Renal cortex interstitium (tissue), 11 donors: Measurements from ENCODE around the gene ABCB8. TPM values are rescaled to one million over a fixed set of nuclear protein-coding genes. Genes with fewer than 3 reads are reported as not detected.

Experiments
- DNase-seq, 11 donors: peaks; one replicate each; pipeline ENCODE4 v3.0.0-alpha.2; 2013; ENCODE audit warnings: low read depth in 9 of 11, low spot score in 4 of 11; ENCODE audit errors: extremely low read depth in 1 of 11
- polyA plus RNA-seq, 3 donors: library from polyadenylated mRNA; unstranded; fragments of 120-200 nt; gene quantifications; one replicate each; pipeline ENCODE4 v1.2.1, GENCODE V29; 2013; ENCODE audit not compliant: insufficient read length in 3 of 3

ABCB8 gene
- polyA plus RNA-seq, 3 donors: 19.3 to 32.5 (median 26.9) TPM

GRCh38 chr7:150994141-150994837, 34.0 kb upstream of the ABCB8 start:
- DNase-seq: no peak

GRCh38 chr7:150994838-150995510, 33.3 kb upstream of the ABCB8 start:
- no peak for DNase-seq

DNA sequence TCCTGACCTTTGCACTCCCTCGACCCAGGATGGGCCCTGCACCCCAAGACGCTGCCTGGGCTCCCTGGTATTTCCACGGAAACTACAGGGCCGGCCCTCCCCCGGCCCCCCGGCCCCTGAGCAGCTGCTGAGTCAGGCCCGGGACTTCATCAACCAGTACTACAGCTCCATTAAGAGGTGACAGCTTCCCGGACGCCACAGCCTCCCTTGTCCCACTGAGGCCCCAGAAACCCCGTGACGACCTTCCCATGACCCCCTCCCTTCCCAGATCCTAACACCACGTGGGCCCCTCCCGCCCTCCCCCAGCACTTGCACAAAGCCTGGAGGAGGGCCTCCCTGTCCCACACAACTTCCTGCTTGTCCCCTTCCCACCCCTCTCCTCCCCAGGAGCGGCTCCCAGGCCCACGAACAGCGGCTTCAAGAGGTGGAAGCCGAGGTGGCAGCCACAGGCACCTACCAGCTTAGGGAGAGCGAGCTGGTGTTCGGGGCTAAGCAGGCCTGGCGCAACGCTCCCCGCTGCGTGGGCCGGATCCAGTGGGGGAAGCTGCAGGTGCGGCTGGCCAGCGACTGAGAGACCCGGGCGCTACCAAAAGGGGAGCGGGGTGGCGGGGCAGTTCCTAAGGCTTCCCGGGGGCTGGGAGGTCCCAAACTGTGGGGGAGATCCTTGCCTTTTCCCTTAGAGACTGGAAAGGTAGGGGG, 31.7 kb upstream of the ABCB8 start:
- no peak for DNase-seq

- DNase-seq: no peak
Observed at GRCh38 chr7:150997075-150997511, 31.2 kb upstream of the ABCB8 start.

- DNase-seq: no peak
Observed at GRCh38 chr7:150997817-150998216, 30.4 kb upstream of the ABCB8 start.

DNA sequence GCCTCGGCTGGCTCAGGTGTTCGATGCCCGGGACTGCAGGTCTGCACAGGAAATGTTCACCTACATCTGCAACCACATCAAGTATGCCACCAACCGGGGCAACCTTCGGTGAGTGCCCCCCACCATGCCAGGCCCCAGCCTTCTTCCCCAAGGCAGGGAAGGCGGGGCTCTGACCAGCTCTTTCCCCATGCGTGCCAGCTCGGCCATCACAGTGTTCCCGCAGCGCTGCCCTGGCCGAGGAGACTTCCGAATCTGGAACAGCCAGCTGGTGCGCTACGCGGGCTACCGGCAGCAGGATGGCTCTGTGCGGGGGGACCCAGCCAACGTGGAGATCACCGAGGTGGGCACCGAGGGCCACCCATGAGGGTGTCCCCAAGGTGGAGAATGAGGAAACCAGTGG, 29.9 kb upstream of the ABCB8 start:
- no peak for DNase-seq

DNA sequence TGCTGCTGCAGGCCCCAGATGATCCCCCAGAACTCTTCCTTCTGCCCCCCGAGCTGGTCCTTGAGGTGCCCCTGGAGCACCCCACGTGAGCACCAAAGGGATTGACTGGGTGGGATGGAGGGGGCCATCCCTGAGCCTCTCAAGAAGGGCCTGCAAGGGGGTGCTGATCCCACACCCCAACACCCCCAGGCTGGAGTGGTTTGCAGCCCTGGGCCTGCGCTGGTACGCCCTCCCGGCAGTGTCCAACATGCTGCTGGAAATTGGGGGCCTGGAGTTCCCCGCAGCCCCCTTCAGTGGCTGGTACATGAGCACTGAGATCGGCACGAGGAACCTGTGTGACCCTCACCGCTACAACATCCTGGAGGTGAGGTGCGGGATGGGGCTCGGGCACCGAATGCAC, 29.2 kb upstream of the ABCB8 start:
- DNase-seq: no peak

GRCh38 chr7:150999497-151000230, 28.6 kb upstream of the ABCB8 start:
- no peak for DNase-seq

GRCh38 chr7:151000897-151001495, 27.3 kb upstream of the ABCB8 start:
- no peak for DNase-seq

- no peak for DNase-seq
Observed at GRCh38 chr7:151001546-151001945, 26.7 kb upstream of the ABCB8 start.

DNA sequence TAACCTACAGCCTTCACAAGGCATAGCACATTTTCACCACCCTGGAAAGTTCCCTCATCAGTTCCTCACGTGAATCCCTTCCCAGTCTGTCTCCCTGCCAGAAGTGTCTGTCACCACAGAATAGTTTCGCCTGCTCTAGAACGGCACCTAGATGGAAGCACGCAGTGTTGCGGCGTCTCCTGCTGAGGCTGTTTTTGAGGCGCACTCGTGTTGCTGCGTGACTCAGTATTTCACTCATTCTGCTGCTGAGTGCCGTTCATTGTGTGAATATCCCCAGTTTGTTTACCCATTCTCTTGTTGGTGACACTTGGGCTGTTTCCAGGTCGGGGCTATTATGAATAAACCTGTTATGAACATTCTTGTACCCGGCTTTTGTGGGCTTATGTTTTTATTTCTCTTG, 24.7 kb upstream of the ABCB8 start:
- DNase-seq: no peak

DNA sequence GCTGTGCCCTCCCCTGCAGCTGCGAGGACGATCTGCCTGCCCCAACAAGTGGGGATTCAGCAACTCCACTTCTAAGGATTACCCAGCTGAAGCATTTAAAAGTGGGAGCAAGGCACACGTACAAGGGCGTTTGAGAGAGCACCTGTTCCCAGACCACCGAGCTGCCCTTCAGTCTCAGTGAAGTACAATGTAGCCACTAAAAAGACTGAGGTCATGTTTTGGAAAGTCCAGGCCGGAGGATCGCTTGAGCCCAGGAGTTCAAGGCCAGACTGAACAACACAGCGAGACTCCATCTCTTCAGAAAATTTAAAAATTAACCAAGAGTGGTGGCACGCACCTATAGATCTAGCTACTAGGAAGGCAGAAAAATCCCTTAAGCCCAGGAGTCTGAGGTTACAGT, 22.7 kb upstream of the ABCB8 start:
- no peak for DNase-seq

- no peak for DNase-seq
Observed at GRCh38 chr7:151006590-151007300, 21.5 kb upstream of the ABCB8 start.

DNA sequence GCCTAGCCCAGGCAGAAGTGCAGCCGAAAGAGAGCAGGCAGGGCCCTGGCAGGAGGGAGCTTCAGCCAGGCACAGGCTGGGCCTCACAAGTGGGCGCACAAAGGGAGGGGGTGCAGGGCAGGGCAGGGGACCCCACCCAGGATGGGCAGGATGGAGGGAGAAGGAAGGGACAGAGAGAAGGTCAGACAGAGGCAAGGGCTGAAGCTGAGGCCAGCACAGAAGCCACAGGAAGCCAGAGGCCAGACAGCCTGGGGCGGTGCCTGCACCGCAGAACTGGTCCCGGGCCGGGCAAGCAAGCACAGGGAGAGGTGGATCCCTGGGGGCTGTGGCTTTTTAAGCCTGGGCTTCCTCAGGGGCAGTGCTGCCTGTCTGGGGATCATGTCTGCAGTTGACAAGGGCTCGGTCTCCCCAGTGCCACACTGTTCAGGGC, 20.8 kb upstream of the ABCB8 start:
- no peak for DNase-seq

GRCh38 chr7:151008143-151008510, 20.1 kb upstream of the ABCB8 start:
- DNase-seq: no peak

GRCh38 chr7:151008511-151009323, 19.5 kb upstream of the ABCB8 start:
- DNase-seq: no peak

- DNase-seq: no peak
Observed at GRCh38 chr7:151009327-151010036, 18.8 kb upstream of the ABCB8 start.

DNA sequence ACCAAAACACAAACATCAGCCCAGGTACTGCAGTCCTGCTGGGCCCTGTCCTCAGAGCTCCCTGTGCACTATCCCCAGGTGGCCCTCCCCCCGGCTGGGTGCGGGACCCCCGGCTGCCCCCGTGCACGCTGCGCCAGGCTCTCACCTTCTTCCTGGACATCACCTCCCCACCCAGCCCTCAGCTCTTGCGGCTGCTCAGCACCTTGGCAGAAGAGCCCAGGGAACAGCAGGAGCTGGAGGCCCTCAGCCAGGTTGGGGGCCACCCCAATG, 18.3 kb upstream of the ABCB8 start:
- DNase-seq: no peak
